Amniotic epithelial cell (primary cell): ENCODE measurements around the gene LRRC25.
A peak's percentile ranks its signal among the peaks of the same experiment; 100 is the strongest.
"Not testable (repeated sequence)": the region's sequence is repeated elsewhere in the genome, so short reads cannot be mapped to it uniquely, and the experiment has no call there.

Experiments used
- DNase-seq: peaks from one replicate; pipeline ENCODE4 v3.0.0-alpha.2; 2010; ENCODE audit warnings: low read depth

LRRC25 gene

DNA sequence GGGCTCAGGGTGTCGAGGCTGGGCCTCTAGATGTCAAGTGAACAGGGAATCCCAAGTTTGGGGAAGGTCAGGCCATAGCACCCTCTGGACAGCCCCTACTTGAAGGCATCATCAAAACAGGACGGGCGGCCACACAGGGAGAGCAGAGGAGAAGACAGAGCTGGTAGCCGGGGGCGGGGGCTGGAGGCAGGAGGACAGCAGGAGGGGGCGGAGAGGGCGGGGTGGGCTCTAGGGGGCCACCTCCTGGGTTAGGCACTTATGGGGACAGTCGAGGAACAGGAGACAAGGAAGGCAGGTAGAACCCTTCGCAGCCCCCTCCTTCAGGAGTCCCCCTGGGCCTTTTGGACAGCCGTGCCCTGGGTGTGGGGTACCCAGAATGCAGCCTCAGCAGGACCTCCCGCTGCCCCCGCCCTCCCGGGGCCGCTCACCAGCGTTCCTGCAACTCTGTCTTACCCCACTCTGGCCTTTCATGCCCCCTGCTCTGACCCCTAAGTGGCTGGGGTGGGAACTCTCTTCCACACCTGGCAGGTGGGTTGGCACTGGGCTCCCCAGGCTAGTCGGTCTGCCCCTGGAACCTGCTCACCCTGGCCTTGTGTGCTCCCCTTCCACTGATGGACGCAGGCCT lies 27.6 kb upstream of the LRRC25 start:
- no peak for DNase-seq

GRCh38 chr19:18424122-18424889 lies 26.9 kb upstream of the LRRC25 start:
- no peak for DNase-seq

- no peak for DNase-seq
Measured at GRCh38 chr19:18423258-18424020, 26.0 kb upstream of the LRRC25 start.

DNA sequence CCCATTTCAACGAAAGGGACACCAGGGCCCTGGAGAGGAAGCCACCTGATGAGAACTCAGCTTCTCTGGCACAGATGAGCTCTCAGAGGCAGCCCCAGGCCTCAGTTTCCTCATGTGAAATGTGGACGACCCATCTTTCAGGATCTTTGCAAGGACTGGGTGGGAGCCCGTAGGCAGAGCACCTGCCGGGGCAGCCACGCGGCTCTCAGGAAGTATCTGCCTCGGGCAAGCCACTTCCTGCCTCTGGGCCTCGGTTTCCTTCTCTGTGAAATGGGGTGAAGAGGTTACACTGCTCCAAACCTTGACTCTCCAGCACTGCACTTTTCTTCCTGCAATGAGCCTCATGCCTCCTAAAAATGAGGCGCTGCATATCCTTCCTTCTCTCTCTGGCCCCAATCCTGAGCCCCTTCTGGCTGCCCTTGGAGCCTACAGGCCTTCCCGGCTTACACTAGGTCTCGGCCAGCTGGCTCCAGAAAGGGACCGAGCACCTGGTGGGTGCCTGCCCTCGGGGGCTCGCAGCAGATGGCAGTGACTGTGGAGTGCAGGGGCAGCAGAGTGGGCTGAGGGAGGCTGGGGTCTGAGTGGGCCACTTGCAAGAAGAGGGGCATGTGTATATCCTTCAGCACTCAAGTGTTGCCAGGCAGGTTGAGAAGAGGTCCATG lies 25.2 kb upstream of the LRRC25 start:
- DNase-seq: no peak

DNA sequence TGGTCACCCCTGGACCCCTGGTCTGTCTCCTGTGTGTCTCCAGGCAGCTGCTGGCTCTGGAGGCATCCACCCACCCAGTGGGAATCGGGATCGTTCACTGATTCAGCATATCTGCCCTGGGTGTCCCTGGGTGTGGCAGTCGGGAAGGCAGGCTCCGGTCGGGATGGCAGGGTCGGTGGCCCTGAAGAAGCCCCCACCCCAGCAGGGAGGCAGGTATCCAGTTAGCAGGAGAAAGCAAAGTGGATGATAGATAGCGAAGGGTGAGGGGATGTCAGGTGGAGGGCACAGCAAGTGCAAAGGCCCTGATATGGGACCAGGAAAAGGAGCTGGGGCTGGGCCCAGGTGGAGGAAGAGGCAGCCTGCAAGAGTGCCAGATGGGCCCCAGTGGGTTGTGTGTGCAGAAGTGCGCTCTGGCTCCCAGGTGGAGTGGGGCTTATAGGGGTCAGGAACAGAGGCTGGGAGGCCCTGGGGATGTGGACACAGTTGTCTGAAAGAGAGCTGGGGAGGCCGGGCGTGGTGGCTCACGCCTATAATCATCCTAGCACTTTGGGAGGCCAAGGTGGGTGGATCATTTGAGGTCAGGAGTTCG lies 24.0 kb upstream of the LRRC25 start:
- no peak for DNase-seq

GRCh38 chr19:18420930-18421329 lies 23.5 kb upstream of the LRRC25 start:
- no peak for DNase-seq

GRCh38 chr19:18419699-18420460 lies 22.5 kb upstream of the LRRC25 start:
- DNase-seq: no peak

GRCh38 chr19:18419195-18419698 lies 21.8 kb upstream of the LRRC25 start, which contains the start of gene SSBP4:
SSBP4 (plus strand) TSS chr19:18419398; CDS start chr19:18419649, 251 bp downstream.
- peak; percentile 63 for DNase-seq

DNA sequence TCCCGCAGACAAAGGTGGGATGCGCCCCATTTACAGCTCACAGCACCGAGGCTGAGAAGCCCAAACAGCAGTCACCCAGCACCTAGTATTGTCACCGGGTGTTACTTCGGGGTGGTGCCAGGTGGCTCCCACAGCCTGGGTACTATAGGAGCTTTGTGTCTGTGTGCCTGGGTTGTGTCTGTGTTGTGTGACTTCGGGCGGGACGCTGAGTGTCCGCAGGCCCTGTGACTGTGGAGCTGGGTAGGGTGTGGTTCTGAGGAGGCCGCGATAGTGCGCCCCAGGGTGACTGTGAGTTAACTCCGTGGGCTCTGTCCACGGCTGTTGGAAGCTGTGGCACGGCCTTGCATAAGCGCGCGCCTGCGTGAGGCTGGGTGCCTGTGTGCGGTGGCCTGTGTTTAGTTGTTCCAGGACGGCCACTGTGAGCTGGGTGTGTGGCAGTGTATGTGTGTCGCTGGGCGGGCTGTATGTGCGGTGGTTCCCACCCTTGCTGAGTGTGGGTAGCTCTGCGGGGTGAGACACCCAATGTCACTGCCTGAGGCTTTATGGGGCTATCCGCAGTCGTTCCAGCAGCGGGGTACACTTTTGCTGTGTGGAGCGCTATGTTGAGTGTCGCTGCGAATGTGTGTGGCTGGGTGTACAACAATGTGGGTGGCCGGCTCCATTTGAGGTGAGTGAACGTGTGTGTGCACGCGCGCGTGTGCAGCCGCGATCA lies 21.2 kb upstream of the LRRC25 start:
- no peak for DNase-seq

GRCh38 chr19:18418029-18418482 lies 20.6 kb upstream of the LRRC25 start:
- DNase-seq: no peak

DNA sequence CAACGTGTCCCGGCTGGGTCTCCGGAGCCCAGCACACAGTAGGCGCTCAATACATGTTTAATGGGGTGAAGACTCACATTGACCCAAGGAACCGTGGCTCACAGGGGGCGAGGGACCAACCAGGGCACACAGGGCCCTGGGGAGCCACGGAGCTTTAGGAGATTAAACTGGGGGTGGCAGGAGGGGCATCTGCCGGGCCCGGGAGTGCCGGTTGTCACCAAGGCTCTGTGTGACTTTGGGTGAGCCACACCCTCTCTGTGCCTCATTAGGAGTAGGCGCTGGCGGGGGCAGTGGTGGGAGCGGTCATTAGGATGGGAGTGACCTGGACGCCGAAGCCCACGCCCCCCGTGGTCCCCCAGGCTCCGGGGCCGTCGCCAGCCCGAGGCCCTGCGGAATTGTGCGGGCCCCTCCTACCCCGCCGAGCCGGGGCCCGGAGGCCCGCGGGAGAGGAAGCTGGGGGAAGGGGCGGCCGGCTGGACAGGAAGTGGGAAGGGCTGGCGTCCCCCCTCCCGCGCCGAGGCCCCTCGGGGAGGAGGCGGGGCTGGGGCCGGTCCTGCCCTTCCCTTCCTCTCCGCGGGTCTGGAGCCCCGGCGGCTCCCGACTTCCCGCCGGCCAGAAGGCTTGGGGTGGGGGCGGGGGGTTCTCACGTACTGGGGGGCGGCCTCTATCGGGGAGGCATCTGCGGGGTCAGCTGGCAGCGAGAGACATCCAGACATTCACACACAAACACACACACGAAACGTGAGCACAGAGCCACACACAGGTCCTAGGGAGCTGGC lies 20.0 kb upstream of the LRRC25 start:
- peak; percentile 73 for DNase-seq

GRCh38 chr19:18416778-18417249 lies 19.4 kb upstream of the LRRC25 start:
- peak; percentile 85 for DNase-seq

DNA sequence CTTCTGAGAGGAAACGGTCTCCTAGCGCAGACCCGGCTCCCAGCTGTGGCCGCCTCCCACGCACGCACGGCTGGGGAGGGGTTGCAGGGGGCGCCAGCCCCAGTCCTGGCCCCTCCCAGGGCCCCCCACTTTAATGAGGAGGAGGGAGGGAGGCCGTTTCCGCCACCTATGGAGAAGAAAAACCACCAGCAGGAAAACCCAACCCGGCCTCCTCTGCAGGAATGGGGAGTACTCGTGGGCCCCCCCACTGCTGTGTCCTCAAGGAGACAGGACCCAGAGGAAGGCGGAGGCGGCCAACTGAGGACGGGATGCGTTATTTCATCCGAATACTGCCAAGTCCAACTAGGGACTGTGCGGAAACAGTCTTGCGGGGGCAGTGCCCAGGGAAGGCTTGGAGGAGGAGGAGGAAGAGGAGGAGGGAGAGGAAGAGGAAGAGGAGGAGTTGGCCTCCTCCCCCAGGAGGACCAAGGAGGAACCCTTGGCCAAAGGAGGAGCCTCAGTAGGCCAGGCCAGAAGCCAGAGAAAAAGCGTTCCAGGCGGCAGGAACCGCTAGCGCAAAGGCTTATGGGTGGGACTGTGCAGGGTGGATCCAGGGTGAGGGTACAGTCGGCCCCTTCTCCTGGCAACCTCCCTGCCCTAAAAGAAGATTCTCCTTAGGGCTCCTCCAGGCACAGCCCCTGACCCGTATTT lies 17.9 kb upstream of the LRRC25 start:
- peak; percentile 95 for DNase-seq

DNA sequence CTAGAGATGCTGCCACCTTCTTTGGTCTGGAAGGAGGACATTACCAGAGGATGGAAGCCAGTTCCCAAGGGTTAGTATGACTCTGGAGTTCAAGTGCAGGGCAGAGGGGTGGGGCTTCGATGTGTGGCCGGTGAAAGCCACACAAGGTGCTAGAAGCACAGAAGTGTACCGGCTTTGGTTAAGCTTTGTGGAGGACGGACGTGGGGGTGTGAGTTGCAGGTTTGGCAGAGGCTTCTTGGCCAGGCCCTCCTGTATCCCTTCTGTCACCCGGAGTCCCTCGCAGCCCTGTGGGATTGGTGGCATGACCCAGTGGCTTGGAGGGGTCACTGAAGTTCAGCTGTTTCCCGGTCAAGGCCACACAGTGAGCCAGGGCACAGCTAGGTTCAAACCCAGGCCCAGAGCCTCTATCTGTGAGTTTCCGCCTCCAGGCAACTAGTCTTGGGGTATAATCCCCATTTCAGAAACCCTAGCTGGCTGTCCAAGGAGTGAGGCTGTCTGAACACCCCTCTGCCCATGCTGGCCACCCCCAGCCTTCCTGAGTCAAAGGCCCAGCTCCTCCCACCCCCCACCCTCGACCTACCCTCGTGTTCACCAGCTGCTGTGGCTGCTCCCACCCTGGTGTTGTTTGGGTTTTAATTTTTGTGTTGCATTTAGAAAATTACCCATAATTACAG lies 17.2 kb upstream of the LRRC25 start:
- peak; percentile 45 for DNase-seq

DNA sequence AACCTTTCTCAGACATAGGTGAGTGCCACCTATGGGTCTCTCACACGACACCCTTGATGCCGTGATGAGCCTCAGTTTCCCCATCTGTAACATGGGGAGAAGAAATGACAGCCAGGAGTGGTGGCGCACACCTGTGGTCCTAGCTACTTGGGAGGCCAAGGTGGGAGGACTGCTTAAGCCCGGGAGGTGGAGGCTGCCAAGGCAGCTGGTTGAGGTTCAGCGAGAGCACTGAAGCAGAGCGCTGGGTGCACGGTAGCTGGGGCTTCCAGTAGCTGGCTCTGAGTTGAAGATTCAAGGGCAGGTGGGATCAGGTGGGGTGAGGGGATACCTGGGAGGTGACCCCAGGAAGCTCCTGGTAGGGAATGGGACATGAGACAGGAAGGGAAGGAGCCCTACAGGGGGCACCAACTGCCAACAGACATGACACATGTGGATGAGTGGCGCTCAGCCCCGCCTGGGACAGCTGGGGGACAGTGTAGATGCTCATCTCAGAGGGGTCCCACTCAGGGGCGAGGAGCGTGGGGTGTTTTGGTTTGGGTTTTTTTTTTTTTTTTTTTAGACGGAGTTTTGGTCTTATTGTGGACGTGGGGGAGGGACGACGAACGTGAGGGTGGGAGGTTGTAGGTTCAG lies 15.3 kb upstream of the LRRC25 start:
- DNase-seq: no peak

- DNase-seq: no peak
Measured at GRCh38 chr19:18408053-18408476, 10.6 kb upstream of the LRRC25 start.

GRCh38 chr19:18406749-18407148 lies 9.3 kb upstream of the LRRC25 start:
- DNase-seq: no peak

DNA sequence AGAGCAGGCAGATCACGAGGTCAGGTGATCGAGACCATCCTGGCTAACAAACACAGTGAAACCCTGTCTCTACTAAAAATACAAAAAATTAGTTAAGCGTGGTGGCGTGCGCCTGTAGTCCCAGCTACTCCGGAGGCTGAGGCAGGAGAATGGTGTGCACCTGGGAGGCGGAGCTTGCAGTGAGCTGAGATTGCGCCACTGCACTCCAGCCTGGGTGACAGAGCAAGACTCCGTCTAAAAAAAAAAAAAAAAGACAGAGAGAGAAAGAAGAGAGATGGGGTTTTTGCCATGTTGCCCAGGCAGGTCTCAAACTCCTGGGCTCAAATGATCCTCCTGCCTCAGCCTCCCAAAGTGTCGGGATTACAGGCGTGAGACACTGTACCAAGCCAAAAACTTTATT lies 8.3 kb upstream of the LRRC25 start:
- not testable (repeated sequence) for DNase-seq
